ENCODE results near the gene KLF6. TPM values are rescaled to one million over a fixed set of nuclear protein-coding genes. Genes with fewer than 3 reads are reported as not detected.

KLF6 gene
- total RNA-seq, 1 experiment from 2014 or later = 27.7 TPM

DNA sequence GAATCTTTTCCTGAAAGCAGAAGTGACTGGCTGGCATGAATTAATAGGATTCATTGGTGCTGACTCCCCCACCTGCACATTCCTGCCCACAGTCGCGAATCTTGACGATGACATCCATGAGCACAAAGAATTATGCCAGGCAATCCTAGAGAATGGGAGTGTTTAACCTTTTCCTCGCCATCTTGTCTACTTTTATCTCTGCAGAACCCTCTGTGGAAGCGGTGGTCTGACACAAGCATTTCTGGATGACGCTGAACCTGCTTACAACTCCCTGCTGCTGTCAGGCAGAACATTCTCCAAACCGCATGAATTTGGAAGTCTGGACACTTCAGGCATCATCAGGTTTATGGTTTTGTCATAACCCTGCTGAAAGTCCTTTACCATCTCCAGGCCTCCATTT, 36.5 kb downstream of the KLF6 start:
- POLR2A ChIA-PET (ENCODE audit: unreplicated experiment) = interaction anchor here (0.7 kb wide), 1 partner anchor 37 kb away, joined by 3 read pairs; no protein-coding TSS in a partner anchor
- no peak for DNase-seq
- Histone ChIP-seq H3K27me3 (ENCODE audit: insufficient read depth, low read depth) (no peaks in the 10 kb centered on the region), H3K4me3 (no peak overlapping the region), H3K79me2 (ENCODE audit: low read depth) (no peaks in the 10 kb centered on the region), H3F3A (ENCODE audit: insufficient read depth, low read depth) (no peaks in the 10 kb centered on the region), H3K4me1 (replicated peaks; ENCODE audit: insufficient read depth) (peaks cover 7% of the 10 kb centered on the region), H3K4me2 (no peak overlapping the region), H3K27ac (no peak overlapping the region), H4K20me1 (ENCODE audit: insufficient read depth) (no peaks in the 10 kb centered on the region), H2AFZ (no peak overlapping the region), H3K36me3 (ENCODE audit: low read depth) (no peaks in the 10 kb centered on the region), H3K9me2 (ENCODE audit: insufficient read depth) (no peaks in the 10 kb centered on the region), H3K9me3 (ENCODE audit: insufficient read depth, low read depth) (no peaks in the 10 kb centered on the region)
- TF ChIP-seq EZH2 (IDR thresholded peaks at IDR 0.05; ENCODE audit: low read depth) = no peak
- TF ChIP-seq, protein P1, sequence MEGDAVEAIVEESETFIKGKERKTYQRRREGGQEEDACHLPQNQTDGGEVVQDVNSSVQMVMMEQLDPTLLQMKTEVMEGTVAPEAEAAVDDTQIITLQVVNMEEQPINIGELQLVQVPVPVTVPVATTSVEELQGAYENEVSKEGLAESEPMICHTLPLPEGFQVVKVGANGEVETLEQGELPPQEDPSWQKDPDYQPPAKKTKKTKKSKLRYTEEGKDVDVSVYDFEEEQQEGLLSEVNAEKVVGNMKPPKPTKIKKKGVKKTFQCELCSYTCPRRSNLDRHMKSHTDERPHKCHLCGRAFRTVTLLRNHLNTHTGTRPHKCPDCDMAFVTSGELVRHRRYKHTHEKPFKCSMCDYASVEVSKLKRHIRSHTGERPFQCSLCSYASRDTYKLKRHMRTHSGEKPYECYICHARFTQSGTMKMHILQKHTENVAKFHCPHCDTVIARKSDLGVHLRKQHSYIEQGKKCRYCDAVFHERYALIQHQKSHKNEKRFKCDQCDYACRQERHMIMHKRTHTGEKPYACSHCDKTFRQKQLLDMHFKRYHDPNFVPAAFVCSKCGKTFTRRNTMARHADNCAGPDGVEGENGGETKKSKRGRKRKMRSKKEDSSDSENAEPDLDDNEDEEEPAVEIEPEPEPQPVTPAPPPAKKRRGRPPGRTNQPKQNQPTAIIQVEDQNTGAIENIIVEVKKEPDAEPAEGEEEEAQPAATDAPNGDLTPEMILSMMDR (conservative IDR thresholded peaks at IDR 0.05) = no peak
- CTCF ChIA-PET = interaction anchor here (0.6 kb wide), 1 partner anchor 124 kb away, joined by 5 read pairs; no protein-coding TSS in a partner anchor
- intact Hi-C loops (cut with micrococcal nuclease; ENCODE audit: unreplicated experiment) = no loop called here
- BruUV-seq (replicated peaks) = no TSS peak

DNA sequence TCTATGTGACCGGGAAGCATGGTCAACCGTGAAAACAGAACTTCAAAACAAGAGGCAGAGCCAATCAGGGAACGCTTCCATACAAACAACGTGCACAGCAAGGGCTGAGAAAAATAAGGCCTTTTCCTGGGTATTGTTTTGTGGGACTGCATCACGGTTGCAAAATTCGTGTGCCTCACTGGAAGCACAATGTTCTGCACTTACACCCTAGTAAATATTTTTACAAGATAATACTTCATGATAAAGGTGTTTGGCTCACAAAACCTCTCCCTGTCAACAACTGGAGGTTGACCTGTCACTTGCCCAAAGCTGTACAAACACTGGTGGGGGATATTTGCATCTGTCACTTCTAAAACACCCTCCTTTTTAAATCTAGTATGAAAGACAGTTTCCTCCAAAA, 37.0 kb downstream of the KLF6 start:
- ChIA-PET POLR2A (ENCODE audit: unreplicated experiment) (interaction anchor here (0.7 kb wide), 1 partner anchor 38 kb away, joined by 3 read pairs; no protein-coding TSS in a partner anchor), CTCF (interaction anchor here (0.6 kb wide), 1 partner anchor 123 kb away, joined by 5 read pairs; no protein-coding TSS in a partner anchor)
- Histone ChIP-seq H4K20me1 (ENCODE audit: insufficient read depth) (no peaks in the 10 kb centered on the region), H3F3A (ENCODE audit: insufficient read depth, low read depth) (peaks cover 1% of the 10 kb centered on the region; the same call in 1 of the 2 replicates), H3K27ac (0 out of 2 replicates have a peak overlapping the region, but pooled peaks have one; percentile 12), H3K36me3 (ENCODE audit: low read depth) (no peaks in the 10 kb centered on the region), H3K9me3 (ENCODE audit: insufficient read depth, low read depth) (no peaks in the 10 kb centered on the region), H3K4me3 (no peak overlapping the region), H3K4me2 (no peak overlapping the region), H3K79me2 (ENCODE audit: low read depth) (no peaks in the 10 kb centered on the region), H2AFZ (no peak overlapping the region), H3K27me3 (ENCODE audit: insufficient read depth, low read depth) (no peaks in the 10 kb centered on the region), H3K4me1 (replicated peaks; ENCODE audit: insufficient read depth) (peaks cover 7% of the 10 kb centered on the region), H3K9me2 (ENCODE audit: insufficient read depth) (no peaks in the 10 kb centered on the region)
- peak in 1 of 2 experiments; percentile 64 for DNase-seq
- intact Hi-C loops (cut with micrococcal nuclease; ENCODE audit: unreplicated experiment) = no loop called here
- BruUV-seq (replicated peaks) = no TSS peak
- TF ChIP-seq, protein P1 (conservative IDR thresholded peaks at IDR 0.05) = no peak
- no peak for TF ChIP-seq EZH2 (IDR thresholded peaks at IDR 0.05; ENCODE audit: low read depth)

DNA sequence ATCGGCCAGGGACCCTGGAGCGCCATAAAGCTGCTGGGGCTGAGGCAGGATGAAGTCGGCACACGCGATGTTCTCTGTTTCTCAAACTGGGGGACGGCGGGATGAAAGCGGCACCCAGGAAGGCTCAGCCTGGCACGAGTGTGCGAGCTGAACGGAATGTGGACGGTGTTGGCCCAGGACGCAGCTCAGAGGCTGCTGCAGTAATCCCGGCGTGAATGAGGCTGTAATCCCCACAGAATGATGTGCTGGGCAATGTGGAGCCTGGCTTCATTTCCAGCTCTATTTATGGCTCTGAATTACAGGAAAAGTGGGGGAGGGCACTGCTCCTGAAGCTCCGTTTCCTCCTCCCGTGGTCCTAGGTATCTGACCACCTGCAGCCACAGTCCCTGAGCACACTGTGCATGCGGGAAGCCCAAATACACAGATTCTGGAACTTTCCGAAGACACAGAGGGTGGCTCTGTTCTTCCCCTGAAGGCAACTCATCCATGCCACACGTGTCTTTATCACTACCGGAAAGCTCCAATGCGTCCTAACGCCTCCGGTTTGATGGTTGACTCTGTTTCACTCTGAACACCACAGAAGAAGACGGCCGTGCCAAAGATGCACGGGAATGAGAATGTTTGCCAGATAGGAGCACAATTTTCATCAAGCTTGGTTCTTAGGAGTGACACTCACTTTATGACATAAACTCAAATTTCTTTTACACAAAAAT, 37.6 kb downstream of the KLF6 start:
- TF ChIP-seq, protein P1 (conservative IDR thresholded peaks at IDR 0.05) = no peak
- no peak for TF ChIP-seq EZH2 (IDR thresholded peaks at IDR 0.05; ENCODE audit: low read depth)
- Histone ChIP-seq H3K4me3 (no peak overlapping the region), H3K4me1 (replicated peaks; ENCODE audit: insufficient read depth) (peaks cover 7% of the 10 kb centered on the region), H3K36me3 (ENCODE audit: low read depth) (no peaks in the 10 kb centered on the region), H3K4me2 (no peak overlapping the region), H3F3A (ENCODE audit: insufficient read depth, low read depth) (peaks cover 6% of the 10 kb centered on the region; the same call in 1 of the 2 replicates), H2AFZ (no peak overlapping the region), H4K20me1 (ENCODE audit: insufficient read depth) (no peaks in the 10 kb centered on the region), H3K27me3 (ENCODE audit: insufficient read depth, low read depth) (no peaks in the 10 kb centered on the region), H3K79me2 (ENCODE audit: low read depth) (no peaks in the 10 kb centered on the region), H3K9me2 (ENCODE audit: insufficient read depth) (no peaks in the 10 kb centered on the region), H3K9me3 (ENCODE audit: insufficient read depth, low read depth) (no peaks in the 10 kb centered on the region), H3K27ac (0 out of 2 replicates have a peak overlapping the region, but pooled peaks have one; percentile 12)
- intact Hi-C loops (cut with micrococcal nuclease; ENCODE audit: unreplicated experiment) = no loop called here
- ChIA-PET POLR2A (ENCODE audit: unreplicated experiment) (no interaction called here), CTCF (no interaction called here)
- no peak for DNase-seq
- BruUV-seq (replicated peaks) = no TSS peak
